Neural cell (in vitro differentiated cells): Measurements from ENCODE around the gene LTBP1.

Experiments
- CTCF ChIP-seq: fragments of 450-650 bp; IDR thresholded peaks from 2 replicates; pipeline ENCODE4 v1.5.1; 2014; ENCODE audit warnings: antibody characterized with exemption, mild to moderate bottlenecking, moderate library complexity; ENCODE audit not compliant: poor library complexity, severe bottlenecking
- EZH2 ChIP-seq: fragments of 200-600, 300-800 bp; shearing (Covaris generic), sonication (generic); IDR thresholded peaks from 2 replicates; pipeline ENCODE4 v1.6.1; 2014; ENCODE audit warnings: antibody characterized with exemption, low read length, borderline replicate concordance, mild to moderate bottlenecking; ENCODE audit not compliant: insufficient read depth, poor library complexity, severe bottlenecking
- MXI1 ChIP-seq: fragments of 450-650 bp; conservative IDR thresholded peaks from 2 replicates; pipeline ENCODE4 v1.6.1; 2014; ENCODE audit warnings: antibody characterized with exemption, mild to moderate bottlenecking; ENCODE audit not compliant: poor library complexity, severe bottlenecking
- POLR2AphosphoS5 ChIP-seq: IDR thresholded peaks from 2 replicates; pipeline ENCODE4 v1.6.1; 2012
- SMC3 ChIP-seq: fragments of 450-650 bp; conservative IDR thresholded peaks from 2 replicates; pipeline ENCODE4 v1.6.1; 2014; ENCODE audit warnings: antibody characterized with exemption, mild to moderate bottlenecking, moderate library complexity; ENCODE audit not compliant: poor library complexity
- TAF1 ChIP-seq: IDR thresholded peaks from 2 replicates; pipeline ENCODE4 v1.6.1; 2012; ENCODE audit warnings: low read depth
- TF ChIP-seq, protein P1 (sequence below): IDR thresholded peaks from 2 replicates; pipeline ENCODE4 v1.6.1; 2012; ENCODE audit warnings: borderline replicate concordance

- TF ChIP-seq CTCF (no peak), TAF1 (no peak), EZH2 (no peak), POLR2AphosphoS5 (no peak), SMC3 (no peak), MXI1 (no peak)
- TF ChIP-seq, protein P1, sequence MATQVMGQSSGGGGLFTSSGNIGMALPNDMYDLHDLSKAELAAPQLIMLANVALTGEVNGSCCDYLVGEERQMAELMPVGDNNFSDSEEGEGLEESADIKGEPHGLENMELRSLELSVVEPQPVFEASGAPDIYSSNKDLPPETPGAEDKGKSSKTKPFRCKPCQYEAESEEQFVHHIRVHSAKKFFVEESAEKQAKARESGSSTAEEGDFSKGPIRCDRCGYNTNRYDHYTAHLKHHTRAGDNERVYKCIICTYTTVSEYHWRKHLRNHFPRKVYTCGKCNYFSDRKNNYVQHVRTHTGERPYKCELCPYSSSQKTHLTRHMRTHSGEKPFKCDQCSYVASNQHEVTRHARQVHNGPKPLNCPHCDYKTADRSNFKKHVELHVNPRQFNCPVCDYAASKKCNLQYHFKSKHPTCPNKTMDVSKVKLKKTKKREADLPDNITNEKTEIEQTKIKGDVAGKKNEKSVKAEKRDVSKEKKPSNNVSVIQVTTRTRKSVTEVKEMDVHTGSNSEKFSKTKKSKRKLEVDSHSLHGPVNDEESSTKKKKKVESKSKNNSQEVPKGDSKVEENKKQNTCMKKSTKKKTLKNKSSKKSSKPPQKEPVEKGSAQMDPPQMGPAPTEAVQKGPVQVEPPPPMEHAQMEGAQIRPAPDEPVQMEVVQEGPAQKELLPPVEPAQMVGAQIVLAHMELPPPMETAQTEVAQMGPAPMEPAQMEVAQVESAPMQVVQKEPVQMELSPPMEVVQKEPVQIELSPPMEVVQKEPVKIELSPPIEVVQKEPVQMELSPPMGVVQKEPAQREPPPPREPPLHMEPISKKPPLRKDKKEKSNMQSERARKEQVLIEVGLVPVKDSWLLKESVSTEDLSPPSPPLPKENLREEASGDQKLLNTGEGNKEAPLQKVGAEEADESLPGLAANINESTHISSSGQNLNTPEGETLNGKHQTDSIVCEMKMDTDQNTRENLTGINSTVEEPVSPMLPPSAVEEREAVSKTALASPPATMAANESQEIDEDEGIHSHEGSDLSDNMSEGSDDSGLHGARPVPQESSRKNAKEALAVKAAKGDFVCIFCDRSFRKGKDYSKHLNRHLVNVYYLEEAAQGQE, result no peak
Measured at GRCh38 chr2:33160191-33160590, 213.4 kb downstream of the LTBP1 start.
